GM23248 (cell line): ENCODE measurements around the gene WAPL.

ENCODE experiments used
- EZH2 ChIP-seq: fragments of 200-600 bp; sonication (generic); IDR thresholded peaks from 2 replicates; pipeline ENCODE4 v1.6.1; 2018; ENCODE audit warnings: antibody characterized with exemption, mild to moderate bottlenecking; ENCODE audit not compliant: insufficient read depth, poor library complexity, severe bottlenecking
- EZH2phosphoT487 ChIP-seq: fragments of 200-600 bp; sonication (generic); IDR thresholded peaks from 2 replicates; pipeline ENCODE4 v1.6.1; 2018; ENCODE audit warnings: antibody characterized with exemption, moderate library complexity, mild to moderate bottlenecking, low read depth; ENCODE audit not compliant: insufficient read depth

GRCh38 chr10:86497621-86498020, 24.0 kb downstream of the WAPL start:
- TF ChIP-seq EZH2 (no peak), EZH2phosphoT487 (no peak)
